Caco-2 (cell line): ENCODE results near the gene FOXD3. TPM values are rescaled to one million over a fixed set of nuclear protein-coding genes. Genes with fewer than 3 reads are reported as not detected.

Source experiments
- BruUV-seq: library from RNA; stranded (reverse); fragments of 400-500 nt; replicated peaks from 2 replicates; lab custom pipeline; 2021; lab: Mats Ljungman, UMichigan
- CTCF ChIA-PET: fragments of 300-600 bp; sonication (Branson Sonifier 250); formaldehyde crosslinking; loops from one replicate; lab custom pipeline; 2022; ENCODE audit warnings: antibody characterized with exemption; lab: Charles Lee
- POLR2A ChIA-PET: fragments of 300-600 bp; sonication (Branson Sonifier 250); formaldehyde crosslinking; loops from one replicate; lab custom pipeline; 2022; ENCODE audit warnings: antibody characterized with exemption; lab: Charles Lee
- DNase-seq, 2 experiments: peaks; one replicate each; pipeline versions ENCODE4 v3.0.0 to v3.0.0-alpha.2; 2020 to 2022
- H3K27me3 ChIP-seq: replicated peaks from 2 replicates; pipeline ENCODE4 v1.6.0; 2011; ENCODE audit warnings: low read length; ENCODE audit not compliant: control insufficient read depth, insufficient read depth
- H3K36me3 ChIP-seq: 2 replicates; pipeline ENCODE4 v1.5.1; 2011; ENCODE audit warnings: low read length; ENCODE audit not compliant: control insufficient read depth, insufficient read depth
- H3K4me1 ChIP-seq: fragments of 250-450 bp; sonication (Bioruptor Pico); 2 replicates; pipeline ENCODE4 v1.5.1; 2020; ENCODE audit warnings: mild to moderate bottlenecking
- H3K4me3 ChIP-seq: 2 replicates; pipeline ENCODE4 v1.5.1; 2011; ENCODE audit warnings: low read depth, mild to moderate bottlenecking, control low read depth, low read length
- H3K9me3 ChIP-seq: fragments of 250-450 bp; sonication (Bioruptor Pico); 2 replicates; pipeline ENCODE4 v1.5.1; 2020; ENCODE audit warnings: mild to moderate bottlenecking, moderate library complexity
- H3K27ac Mint-ChIP-seq: one replicate; pipeline ENCODE4 v1.8.0; 2022; ENCODE audit warnings: mixed read lengths; ENCODE audit not compliant: unreplicated experiment
- H3K27me3 Mint-ChIP-seq: one replicate; pipeline ENCODE4 v1.8.0; 2022; ENCODE audit warnings: mixed read lengths; ENCODE audit not compliant: insufficient read depth, unreplicated experiment
- H3K36me3 Mint-ChIP-seq: one replicate; pipeline ENCODE4 v1.8.0; 2022; ENCODE audit warnings: mild to moderate bottlenecking, mixed read lengths; ENCODE audit not compliant: insufficient read depth, unreplicated experiment
- H3K4me1 Mint-ChIP-seq: one replicate; pipeline ENCODE4 v1.8.0; 2022; ENCODE audit warnings: low read depth, mixed read lengths; ENCODE audit not compliant: unreplicated experiment
- H3K4me3 Mint-ChIP-seq: one replicate; pipeline ENCODE4 v1.8.0; 2022; ENCODE audit warnings: mild to moderate bottlenecking, moderate library complexity, mixed read lengths; ENCODE audit not compliant: unreplicated experiment
- H3K9me3 Mint-ChIP-seq: one replicate; pipeline ENCODE4 v1.8.0; 2022; ENCODE audit warnings: mixed read lengths; ENCODE audit not compliant: unreplicated experiment
- CTCF ChIP-seq, 2 experiments: fragments of 200-600 bp in 1 of 2; IDR thresholded peaks; 1 replicate in 1 of 2; 2 replicates in 1 of 2; pipeline versions ENCODE4 v1.5.1 to v1.8.0; 2011 to 2022; ENCODE audit warnings: antibody characterized with exemption in 1 of 2, control low read depth in 1 of 2, inconsistent platforms in 1 of 2, low read depth in 1 of 2, low read length in 1 of 2, mild to moderate bottlenecking in 1 of 2, moderate library complexity in 1 of 2; ENCODE audit not compliant: insufficient read depth in 1 of 2, severe bottlenecking in 1 of 2, unreplicated experiment in 1 of 2
- intact Hi-C: fragments of 100-400 bp; cut with micrococcal nuclease; formaldehyde crosslinking; loops from one replicate; pipeline ENCODE4 v1.10.0; 2022; ENCODE audit not compliant: unreplicated experiment
- total RNA-seq: library from RNA; stranded (reverse); gene quantifications from 2 replicates; pipeline ENCODE4 v1.2.3, GENCODE V29; 2022

FOXD3 gene
- total RNA-seq, 1 experiment from 2014 or later = not detected

GRCh38 chr1:63281753-63282152 is 40.6 kb upstream of the FOXD3 start:
- Histone ChIP-seq H3K27me3 (no peaks in the 10 kb centered on the region), H3K4me3 (no peak overlapping the region), H3K36me3 (no peaks in the 10 kb centered on the region), H3K9me3 (no peaks in the 10 kb centered on the region), H3K4me1 (0 out of 2 replicates have a peak, but pooled peaks cover 3% of the 10 kb centered on the region)
- no TSS peak for BruUV-seq
- no peak for TF ChIP-seq CTCF (IDR thresholded peaks at IDR 0.05; ENCODE audit: insufficient read depth in 1 of 2, low read depth in 1 of 2, low read length in 1 of 2, severe bottlenecking in 1 of 2, unreplicated experiment in 1 of 2)
- no peaks in the 10 kb centered on the region for H3K9me3 Mint-ChIP-seq
- peaks cover 3% of the 10 kb centered on the region for H3K27me3 Mint-ChIP-seq
- DNase-seq = no peak
- POLR2A ChIA-PET = no interaction called here
- intact Hi-C loops = no loop called here
- CTCF ChIA-PET = no interaction called here
- peaks cover 6% of the 10 kb centered on the region for H3K4me1 Mint-ChIP-seq
- no peaks in the 10 kb centered on the region for H3K36me3 Mint-ChIP-seq
- no peak overlapping the region for H3K4me3 Mint-ChIP-seq
- no peak overlapping the region for H3K27ac Mint-ChIP-seq

- H3K27ac Mint-ChIP-seq = no peak overlapping the region
- no peaks in the 10 kb centered on the region for H3K4me1 Mint-ChIP-seq
- ChIA-PET POLR2A (no interaction called here), CTCF (no interaction called here)
- no peaks in the 10 kb centered on the region for H3K27me3 ChIP-seq
- intact Hi-C loops = no loop called here
- H3K9me3 Mint-ChIP-seq = peaks cover 20% of the 10 kb centered on the region
- H3K27me3 Mint-ChIP-seq = no peaks in the 10 kb centered on the region
- no peaks in the 10 kb centered on the region for H3K36me3 ChIP-seq
- H3K36me3 Mint-ChIP-seq = no peaks in the 10 kb centered on the region
- H3K4me1 ChIP-seq = no peaks in the 10 kb centered on the region
- H3K4me3 Mint-ChIP-seq = no peak overlapping the region
- no peak for TF ChIP-seq CTCF (IDR thresholded peaks at IDR 0.05; ENCODE audit: insufficient read depth in 1 of 2, low read depth in 1 of 2, low read length in 1 of 2, severe bottlenecking in 1 of 2, unreplicated experiment in 1 of 2)
- no peak for DNase-seq
- no TSS peak for BruUV-seq
- no peaks in the 10 kb centered on the region for H3K9me3 ChIP-seq
- no peak overlapping the region for H3K4me3 ChIP-seq
Measured at GRCh38 chr1:63289135-63289534, 33.2 kb upstream of the FOXD3 start.

- Mint-ChIP-seq H3K4me1 (no peaks in the 10 kb centered on the region), H3K36me3 (no peaks in the 10 kb centered on the region), H3K4me3 (no peak overlapping the region), H3K27me3 (no peaks in the 10 kb centered on the region), H3K9me3 (peaks cover 1% of the 10 kb centered on the region), H3K27ac (no peak overlapping the region)
- no peaks in the 10 kb centered on the region for H3K27me3 ChIP-seq
- no peaks in the 10 kb centered on the region for H3K9me3 ChIP-seq
- no peaks in the 10 kb centered on the region for H3K4me1 ChIP-seq
- no peak overlapping the region for H3K4me3 ChIP-seq
- intact Hi-C loops = no loop called here
- CTCF ChIA-PET = no interaction called here
- POLR2A ChIA-PET = no interaction called here
- no peaks in the 10 kb centered on the region for H3K36me3 ChIP-seq
- no TSS peak for BruUV-seq
- TF ChIP-seq CTCF (IDR thresholded peaks at IDR 0.05; ENCODE audit: insufficient read depth in 1 of 2, low read depth in 1 of 2, low read length in 1 of 2, severe bottlenecking in 1 of 2, unreplicated experiment in 1 of 2) = no peak
- DNase-seq = no peak
Measured at GRCh38 chr1:63294803-63295594, 27.4 kb upstream of the FOXD3 start.
